HL-60 (cell line): ENCODE data around the gene ETV6.

Experiments used
- CTCF ChIP-seq: IDR thresholded peaks from one replicate; pipeline ENCODE4 v1.5.1; 2011; ENCODE audit warnings: low read length, control low read depth, inconsistent platforms; ENCODE audit not compliant: insufficient read depth
- GABPA ChIP-seq: IDR thresholded peaks from 2 replicates; pipeline ENCODE4 v1.6.1; 2012; ENCODE audit warnings: low read depth
- POLR2AphosphoS5 ChIP-seq: IDR thresholded peaks from 2 replicates; pipeline ENCODE4 v1.6.1; 2012; ENCODE audit warnings: low read depth
- REST ChIP-seq: IDR thresholded peaks from 2 replicates; pipeline ENCODE4 v1.6.1; 2012; ENCODE audit warnings: low read depth; ENCODE audit not compliant: insufficient replicate concordance
- SPI1 ChIP-seq: IDR thresholded peaks from 2 replicates; pipeline ENCODE4 v1.6.1; 2012; ENCODE audit warnings: low read depth, mild to moderate bottlenecking, borderline replicate concordance

DNA sequence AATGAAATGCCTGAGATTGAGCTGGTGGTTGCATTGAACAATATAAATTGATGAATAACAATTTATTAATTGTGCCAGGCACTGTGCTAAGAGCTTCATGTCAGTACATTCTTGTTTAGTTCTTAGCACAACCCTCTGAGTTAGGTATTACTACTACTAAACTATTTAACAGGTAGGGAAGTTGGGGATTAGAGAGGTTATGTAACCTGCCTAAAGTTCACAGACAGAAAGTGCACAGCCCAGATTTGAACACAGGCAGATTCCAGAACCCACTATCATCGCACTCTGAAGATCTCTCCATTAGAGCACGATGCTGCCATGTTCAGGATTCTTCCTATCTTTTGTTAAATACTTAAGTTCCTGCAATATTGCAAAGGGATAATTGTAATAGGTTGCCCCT, 49.3 kb downstream of the ETV6 start:
- TF ChIP-seq CTCF (no peak), POLR2AphosphoS5 (no peak), REST (no peak), SPI1 (no peak), GABPA (no peak)
